Liver (tissue), 3 donors: ENCODE results near the gene CFI.

Experiments
- ATF3 ChIP-seq: IDR thresholded peaks from 2 replicates; pipeline ENCODE4 v1.6.1; 2016; ENCODE audit warnings: antibody characterized with exemption
- CTCF ChIP-seq: fragments of 150-350 bp; IDR thresholded peaks from 2 replicates; pipeline ENCODE4 v1.5.1; 2017; ENCODE audit warnings: improper control_type of control experiment, low read depth, low read length; ENCODE audit not compliant: missing input control
- GABPA ChIP-seq, 2 donors: IDR thresholded peaks in 1 of 2; conservative IDR thresholded peaks in 1 of 2; 2 replicates each; pipeline ENCODE4 v1.6.1; 2016; ENCODE audit warnings: antibody characterized with exemption in 2 of 2, mild to moderate bottlenecking in 1 of 2, moderate library complexity in 1 of 2
- HNF4G ChIP-seq: IDR thresholded peaks from 2 replicates; pipeline ENCODE4 v1.6.1; 2016; ENCODE audit warnings: antibody characterized with exemption
- NR2F2 ChIP-seq: IDR thresholded peaks from 2 replicates; pipeline ENCODE4 v1.6.1; 2016; ENCODE audit warnings: antibody characterized with exemption
- RAD21 ChIP-seq, 2 donors: IDR thresholded peaks; 2 replicates each; pipeline ENCODE4 v1.6.1; 2016; ENCODE audit warnings: antibody characterized with exemption in 2 of 2, mild to moderate bottlenecking in 2 of 2
- TAF1 ChIP-seq: conservative IDR thresholded peaks from 2 replicates; pipeline ENCODE4 v1.6.1; 2016; ENCODE audit warnings: antibody characterized with exemption, mild to moderate bottlenecking
- YY1 ChIP-seq: IDR thresholded peaks from 2 replicates; pipeline ENCODE4 v1.6.1; 2016; ENCODE audit warnings: antibody characterized with exemption, mild to moderate bottlenecking
- ZBTB33 ChIP-seq: IDR thresholded peaks from 2 replicates; pipeline ENCODE4 v1.6.1; 2016; ENCODE audit warnings: antibody characterized with exemption
- donor health status: healthy.
- donor health status: healthy.

GRCh38 chr4:109691411-109691920 lies 110.3 kb downstream of the CFI start:
- TF ChIP-seq CTCF, result no peak
- TF ChIP-seq NR2F2, result no peak
- TF ChIP-seq ZBTB33, result no peak
- TF ChIP-seq HNF4G, result no peak
- no peak for TF ChIP-seq YY1
- TF ChIP-seq ATF3, result no peak
- TF ChIP-seq RAD21 (IDR thresholded peaks at IDR 0.05), result no peak
- no peak for TF ChIP-seq GABPA (IDR thresholded peaks at IDR 0.05 in 1 of 2, conservative IDR thresholded peaks at IDR 0.05 in 1 of 2)
- no peak for TF ChIP-seq TAF1
